HEK293 (cell line): Measurements from ENCODE around the gene RNF135.

ENCODE experiments used
- CTCF ChIP-seq: fragments of 450-650 bp; formaldehyde crosslinking; IDR thresholded peaks from 2 replicates; pipeline ENCODE4 v1.5.1; 2016; ENCODE audit warnings: missing biosample characterization, missing genetic modification characterization
- ZNF362 ChIP-seq: fragments of 450-650 bp; formaldehyde crosslinking; IDR thresholded peaks from 2 replicates; pipeline ENCODE4 v1.5.1; 2016; ENCODE audit warnings: missing biosample characterization, missing genetic modification characterization
- ZNF366 ChIP-seq: fragments of 450-650 bp; formaldehyde crosslinking; conservative IDR thresholded peaks from 2 replicates; pipeline ENCODE4 v1.5.1; 2016; ENCODE audit warnings: missing biosample characterization, missing genetic modification characterization
- ZNF580 ChIP-seq: fragments of 450-650 bp; formaldehyde crosslinking; IDR thresholded peaks from 2 replicates; pipeline ENCODE4 v1.5.1; 2016; ENCODE audit warnings: missing biosample characterization, missing genetic modification characterization

- TF ChIP-seq ZNF362 (tag by site-specific recombination), result no peak
- no peak for TF ChIP-seq CTCF (tag by site-specific recombination)
- no peak for TF ChIP-seq ZNF580 (tag by site-specific recombination)
- TF ChIP-seq ZNF366 (tag by site-specific recombination), result no peak
These were observed 44.8 kb downstream of the RNF135 start for GRCh38 chr17:31015639-31016038.
